ENCODE results near the gene TENM3. TPM values are rescaled to one million over a fixed set of nuclear protein-coding genes. Genes with fewer than 3 reads are reported as not detected.

Gene TENM3
- total and polyA plus RNA-seq, 2 donors (not counting 3 experiments of a cell fraction or from before 2014, with no cell fraction given): 3.2 to 6.2 TPM

DNA sequence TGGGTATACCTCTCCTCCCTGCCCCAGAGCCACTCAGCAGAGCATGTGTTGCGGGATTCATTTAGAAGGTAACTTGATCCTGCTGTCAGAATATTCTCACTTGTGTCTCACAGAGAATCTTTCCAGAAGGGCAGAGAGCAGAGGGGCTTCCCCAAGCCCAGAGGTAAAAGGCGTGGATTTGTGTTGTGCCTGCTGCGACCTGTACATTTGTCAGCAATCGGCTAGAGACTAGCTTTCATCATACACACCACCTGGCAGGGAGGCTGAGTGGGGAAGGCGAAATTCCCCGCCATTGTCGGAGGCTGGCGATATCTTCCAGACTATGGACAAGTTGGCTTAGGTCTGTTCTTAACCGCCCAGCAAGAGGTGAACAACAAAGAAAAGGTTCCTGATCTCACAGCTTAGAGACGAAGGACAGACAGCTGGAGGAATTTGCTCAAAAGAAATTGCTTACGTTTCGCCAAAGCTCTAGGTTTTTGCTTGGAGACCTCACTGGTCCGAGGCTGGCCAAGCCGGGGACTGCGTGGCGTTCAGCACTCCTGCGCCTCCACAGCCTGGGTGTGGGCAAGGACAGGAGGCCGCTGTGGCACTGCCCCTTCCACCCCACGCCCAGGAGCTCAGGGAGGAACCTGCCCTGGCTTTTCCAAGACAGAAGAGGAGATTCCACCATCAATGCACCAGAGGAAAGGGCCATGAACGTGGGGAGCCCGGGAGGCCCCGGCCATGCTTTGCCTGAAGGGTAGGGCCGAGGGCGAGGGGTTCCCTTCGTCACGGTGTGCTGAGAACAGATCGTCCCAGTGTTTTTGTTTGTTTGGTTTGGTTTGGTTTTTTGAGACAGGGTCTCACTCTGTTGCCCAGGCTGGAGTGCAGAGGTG is 604.6 kb downstream of the TENM3 start:
- Histone ChIP-seq H3K9me3 (replicated peaks; ENCODE audit: control insufficient read depth, insufficient read depth, low read length) (no peaks in the 10 kb centered on the region), H3K4me1 (ENCODE audit: control insufficient read depth, extremely low read depth, insufficient read depth, low read length) (no peaks in the 10 kb centered on the region), H3K4me3 (replicated peaks in 1 of 3; ENCODE audit: insufficient read depth in 1 of 3, low read depth in 1 of 3, low read length in 3 of 3) (no peak overlapping the region), H3K9ac (replicated peaks; ENCODE audit: extremely low read depth, insufficient read depth, low read length) (no peak overlapping the region), H3K4me2 (ENCODE audit: insufficient read depth, low read length) (no peak overlapping the region), H3K79me2 (ENCODE audit: control insufficient read depth, insufficient read depth, low read length) (no peaks in the 10 kb centered on the region), H2AFZ (ENCODE audit: low read depth, low read length) (no peak overlapping the region), H3K27me3 (ENCODE audit: control insufficient read depth in 2 of 2, insufficient read depth in 2 of 2, low read length in 2 of 2) (no peaks in the 10 kb centered on the region), H4K20me1 (replicated peaks; ENCODE audit: control insufficient read depth, extremely low read depth, insufficient read depth, low read length) (no peaks in the 10 kb centered on the region), H3K9me1 (replicated peaks; ENCODE audit: control insufficient read depth, extremely low read depth, insufficient read depth, low read length) (no peaks in the 10 kb centered on the region), H3K36me3 (ENCODE audit: control insufficient read depth in 2 of 2, extremely low read depth in 1 of 2, insufficient read depth in 2 of 2, low read length in 2 of 2) (no peaks in the 10 kb centered on the region), H3K27ac (ENCODE audit: insufficient read depth, low read depth, low read length) (no peak overlapping the region)
- ChIA-PET CTCF (no interaction called here), POLR2A (no interaction called here)
- no peak for FAIRE-seq
- intact Hi-C loops (cut with micrococcal nuclease) (no loop called here), dilution Hi-C loops (cut with MboI; ENCODE audit: extremely low pct_ligation_motif_present, low sequenced_read_pairs) (no loop called here)
- no peak for DNase-seq (ENCODE audit: low read depth, low spot score)
- no TSS peak for BruUV-seq (replicated peaks)
- no peak for TF ChIP-seq FOS (IDR thresholded peaks at IDR 0.05; ENCODE audit: borderline replicate concordance, insufficient read depth, low read length)

DNA sequence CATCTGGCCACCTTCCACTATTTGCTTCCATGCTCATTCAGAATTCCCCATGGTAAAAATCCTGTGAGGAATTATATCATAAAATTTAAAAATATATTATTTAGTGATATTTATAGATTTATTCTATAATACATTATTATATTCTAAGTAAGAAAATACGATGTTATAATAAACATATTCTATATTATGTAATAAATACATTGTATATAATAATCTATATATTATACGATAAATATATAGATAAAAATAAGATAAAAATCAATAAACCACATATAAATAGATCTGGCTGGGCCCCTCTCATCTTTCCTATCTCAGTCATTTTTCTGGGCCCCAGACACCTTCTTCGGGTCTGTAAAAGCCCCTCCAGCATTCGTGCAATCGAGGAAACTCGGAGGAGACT is 605.5 kb downstream of the TENM3 start:
- no TSS peak for BruUV-seq (replicated peaks)
- intact Hi-C loops (cut with micrococcal nuclease) (no loop called here), dilution Hi-C loops (cut with MboI; ENCODE audit: extremely low pct_ligation_motif_present, low sequenced_read_pairs) (no loop called here)
- H3K4me1 ChIP-seq (ENCODE audit: control insufficient read depth, extremely low read depth, insufficient read depth, low read length): no peaks in the 10 kb centered on the region
- H3K79me2 ChIP-seq (ENCODE audit: control insufficient read depth, insufficient read depth, low read length): no peaks in the 10 kb centered on the region
- TF ChIP-seq JUN (IDR thresholded peaks at IDR 0.05; ENCODE audit: borderline replicate concordance, insufficient read depth, insufficient read length, low read depth): no peak
- TF ChIP-seq FOS (IDR thresholded peaks at IDR 0.05; ENCODE audit: borderline replicate concordance, insufficient read depth, low read length): no peak
- TF ChIP-seq GATA2 (IDR thresholded peaks at IDR 0.05; ENCODE audit: insufficient read depth, insufficient read length, low read depth, low read length): no peak
- TF ChIP-seq POLR2A (IDR thresholded peaks at IDR 0.05; ENCODE audit: low read depth, low read length): no peak
- no peak for TF ChIP-seq CTCF (IDR thresholded peaks at IDR 0.05; ENCODE audit: extremely low read depth in 1 of 2, insufficient read depth in 1 of 2, low read depth in 1 of 2, low read length in 2 of 2)
- no peak for TF ChIP-seq POLR2AphosphoS5 (IDR thresholded peaks at IDR 0.05; ENCODE audit: insufficient read depth, low read depth, low read length)
- ChIA-PET POLR2A (no interaction called here), CTCF (no interaction called here)
- no peak overlapping the region for H3K9ac ChIP-seq (replicated peaks; ENCODE audit: extremely low read depth, insufficient read depth, low read length)
- no peak overlapping the region for H3K4me2 ChIP-seq (ENCODE audit: insufficient read depth, low read length)
- H3K27ac ChIP-seq (ENCODE audit: insufficient read depth, low read depth, low read length): no peak overlapping the region
- FAIRE-seq (no peak), DNase-seq (ENCODE audit: low read depth, low spot score) (no peak)
- H3K9me1 ChIP-seq (replicated peaks; ENCODE audit: control insufficient read depth, extremely low read depth, insufficient read depth, low read length): no peaks in the 10 kb centered on the region
- H3K36me3 ChIP-seq (ENCODE audit: control insufficient read depth in 2 of 2, extremely low read depth in 1 of 2, insufficient read depth in 2 of 2, low read length in 2 of 2): no peaks in the 10 kb centered on the region
- H3K4me3 ChIP-seq (replicated peaks in 1 of 3; ENCODE audit: insufficient read depth in 1 of 3, low read depth in 1 of 3, low read length in 3 of 3): no peak overlapping the region
- no peaks in the 10 kb centered on the region for H4K20me1 ChIP-seq (replicated peaks; ENCODE audit: control insufficient read depth, extremely low read depth, insufficient read depth, low read length)
- H2AFZ ChIP-seq (ENCODE audit: low read depth, low read length): no peak overlapping the region
- H3K27me3 ChIP-seq (ENCODE audit: control insufficient read depth in 2 of 2, insufficient read depth in 2 of 2, low read length in 2 of 2): no peaks in the 10 kb centered on the region
- H3K9me3 ChIP-seq (replicated peaks; ENCODE audit: control insufficient read depth, insufficient read depth, low read length): no peaks in the 10 kb centered on the region
